Fibroblast of gingiva (primary cell): ENCODE results near the gene ABHD2.
"Not testable (repeated sequence)": the region's sequence is repeated elsewhere in the genome, so short reads cannot be mapped to it uniquely, and the experiment has no call there.

ENCODE experiments used
- DNase-seq: peaks from one replicate; pipeline ENCODE4 v3.0.0-alpha.2; 2011; ENCODE audit warnings: low read depth

ABHD2 gene

GRCh38 chr15:89227425-89227824 is 139.2 kb downstream of the ABHD2 start:
- no peak for DNase-seq

GRCh38 chr15:89230277-89230676 is 142.0 kb downstream of the ABHD2 start:
- no peak for DNase-seq

GRCh38 chr15:89231832-89232231 is 143.6 kb downstream of the ABHD2 start:
- DNase-seq = no peak

- not testable (repeated sequence) for DNase-seq
These were observed 151.9 kb downstream of the ABHD2 start for GRCh38 chr15:89239883-89240810.

GRCh38 chr15:89243046-89243690 is 154.9 kb downstream of the ABHD2 start:
- peak; percentile 61 for DNase-seq

GRCh38 chr15:89243691-89244573 is 155.7 kb downstream of the ABHD2 start, which contains the start of gene FANCI:
Gene FANCI (plus strand): TSS chr15:89243979. CDS start chr15:89247648, 3,669 bp downstream.
- peak; percentile 91 for DNase-seq

- no peak for DNase-seq
These were observed 156.3 kb downstream of the ABHD2 start for GRCh38 chr15:89244574-89244903.

GRCh38 chr15:89247446-89247845 is 159.2 kb downstream of the ABHD2 start:
- DNase-seq = no peak

- no peak for DNase-seq
These were observed 160.3 kb downstream of the ABHD2 start for GRCh38 chr15:89248584-89248983.

- DNase-seq = not testable (repeated sequence)
These were observed 161.9 kb downstream of the ABHD2 start for GRCh38 chr15:89250142-89250541.
